ENCODE results near the gene IKZF5.

Gene IKZF5

GRCh38 chr10:122974543-122975064 lies 34.0 kb downstream of the IKZF5 start:
- DNase-seq, result no peak

- no peak for DNase-seq
Observed at GRCh38 chr10:122974023-122974422, 34.6 kb downstream of the IKZF5 start.

- DNase-seq, result no peak
Observed at GRCh38 chr10:122968698-122969097, 39.9 kb downstream of the IKZF5 start.

GRCh38 chr10:122966879-122967278 lies 41.7 kb downstream of the IKZF5 start:
- DNase-seq, result no peak

- DNase-seq, result no peak
Observed at GRCh38 chr10:122962405-122962804, 46.2 kb downstream of the IKZF5 start.

- DNase-seq, result no peak
Observed at GRCh38 chr10:122957474-122957873, 51.1 kb downstream of the IKZF5 start.

- no peak for DNase-seq
Observed at GRCh38 chr10:122955892-122956291, 52.7 kb downstream of the IKZF5 start.

GRCh38 chr10:122954731-122955050 lies 53.9 kb downstream of the IKZF5 start:
- DNase-seq, result no peak

- peak; percentile 99 for DNase-seq
Observed at GRCh38 chr10:122953902-122954730, 54.5 kb downstream of the IKZF5 start, which contains the start of gene C10orf88. TSS of gene C10orf88 (minus strand) at chr10:122954227. CDS start at chr10:122954178, 49 bp downstream.

GRCh38 chr10:122949296-122949695 lies 59.3 kb downstream of the IKZF5 start:
- DNase-seq, result no peak
